DMS153 (cell line): ENCODE results near the gene PTPN4.

ENCODE experiments used
- DNase-seq: peaks from one replicate; lab custom pipeline; 2025; lab: John Stamatoyannopoulos, UW

PTPN4 gene, protein sequence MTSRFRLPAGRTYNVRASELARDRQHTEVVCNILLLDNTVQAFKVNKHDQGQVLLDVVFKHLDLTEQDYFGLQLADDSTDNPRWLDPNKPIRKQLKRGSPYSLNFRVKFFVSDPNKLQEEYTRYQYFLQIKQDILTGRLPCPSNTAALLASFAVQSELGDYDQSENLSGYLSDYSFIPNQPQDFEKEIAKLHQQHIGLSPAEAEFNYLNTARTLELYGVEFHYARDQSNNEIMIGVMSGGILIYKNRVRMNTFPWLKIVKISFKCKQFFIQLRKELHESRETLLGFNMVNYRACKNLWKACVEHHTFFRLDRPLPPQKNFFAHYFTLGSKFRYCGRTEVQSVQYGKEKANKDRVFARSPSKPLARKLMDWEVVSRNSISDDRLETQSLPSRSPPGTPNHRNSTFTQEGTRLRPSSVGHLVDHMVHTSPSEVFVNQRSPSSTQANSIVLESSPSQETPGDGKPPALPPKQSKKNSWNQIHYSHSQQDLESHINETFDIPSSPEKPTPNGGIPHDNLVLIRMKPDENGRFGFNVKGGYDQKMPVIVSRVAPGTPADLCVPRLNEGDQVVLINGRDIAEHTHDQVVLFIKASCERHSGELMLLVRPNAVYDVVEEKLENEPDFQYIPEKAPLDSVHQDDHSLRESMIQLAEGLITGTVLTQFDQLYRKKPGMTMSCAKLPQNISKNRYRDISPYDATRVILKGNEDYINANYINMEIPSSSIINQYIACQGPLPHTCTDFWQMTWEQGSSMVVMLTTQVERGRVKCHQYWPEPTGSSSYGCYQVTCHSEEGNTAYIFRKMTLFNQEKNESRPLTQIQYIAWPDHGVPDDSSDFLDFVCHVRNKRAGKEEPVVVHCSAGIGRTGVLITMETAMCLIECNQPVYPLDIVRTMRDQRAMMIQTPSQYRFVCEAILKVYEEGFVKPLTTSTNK

DNA sequence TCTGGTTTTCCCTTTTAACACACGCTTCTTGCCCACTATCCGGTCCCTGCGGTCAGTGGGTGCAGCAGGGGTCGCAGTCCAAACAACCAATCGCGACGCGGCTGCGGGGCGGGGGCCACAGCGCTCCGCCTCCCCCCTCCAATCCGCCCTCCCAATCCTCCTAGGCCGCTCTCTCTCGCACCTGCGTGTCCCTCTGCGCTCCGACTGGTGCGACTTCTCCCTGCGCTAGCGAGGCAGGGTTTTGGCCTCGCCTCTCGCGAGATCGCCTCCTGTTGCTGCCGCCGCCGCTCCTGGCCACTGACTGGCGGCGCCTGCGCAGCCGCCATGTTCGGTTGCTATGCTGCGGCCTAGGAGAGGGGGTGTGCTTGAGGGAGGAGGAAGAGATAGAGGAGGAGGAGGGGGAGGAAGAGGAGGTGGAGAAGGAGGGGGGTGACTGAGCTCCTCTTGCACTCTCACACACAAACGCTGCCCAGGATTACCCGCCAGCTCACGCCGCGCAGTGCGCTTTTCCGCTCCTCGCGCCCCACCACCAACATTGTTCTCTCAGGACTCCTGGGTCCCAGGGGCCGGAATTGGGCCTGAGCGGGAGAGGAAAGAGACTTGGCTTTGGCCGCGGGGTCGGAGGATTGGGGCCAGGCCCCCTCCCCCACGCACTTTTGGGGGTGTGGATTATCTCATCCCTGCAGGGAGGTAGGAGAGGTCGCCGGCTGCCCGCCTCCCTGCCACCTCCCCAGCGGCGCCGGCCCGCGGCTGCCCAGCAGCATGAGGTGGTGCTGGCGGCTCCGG is at the start of gene PTPN4:
TSS of gene PTPN4 (plus strand) at position 472 of the 786 bp plus-strand sequence. CDS start 49,932 bp downstream, outside the sequence.
- peak; percentile 99 for DNase-seq

DNA sequence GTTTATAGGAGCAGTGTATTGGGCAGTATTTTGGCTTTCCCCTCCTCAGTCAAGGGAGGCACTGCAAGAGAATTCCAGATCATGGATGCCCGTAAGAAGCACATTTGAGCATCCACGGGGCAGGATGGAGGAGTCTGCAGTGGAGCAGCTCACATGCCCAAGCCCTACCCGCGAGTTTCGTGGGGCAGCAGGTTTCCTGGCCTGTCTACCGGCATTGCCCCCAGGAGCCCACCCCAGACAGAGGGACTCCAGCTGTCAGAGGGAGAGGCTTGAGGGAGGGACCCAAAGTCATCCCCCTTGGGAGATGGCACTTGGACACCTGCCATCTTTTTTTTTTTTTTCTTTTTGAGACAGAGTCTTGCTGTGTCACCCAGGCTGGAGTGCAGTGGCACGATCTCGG is 49.4 kb upstream of the PTPN4 start:
- no peak for DNase-seq

DNA sequence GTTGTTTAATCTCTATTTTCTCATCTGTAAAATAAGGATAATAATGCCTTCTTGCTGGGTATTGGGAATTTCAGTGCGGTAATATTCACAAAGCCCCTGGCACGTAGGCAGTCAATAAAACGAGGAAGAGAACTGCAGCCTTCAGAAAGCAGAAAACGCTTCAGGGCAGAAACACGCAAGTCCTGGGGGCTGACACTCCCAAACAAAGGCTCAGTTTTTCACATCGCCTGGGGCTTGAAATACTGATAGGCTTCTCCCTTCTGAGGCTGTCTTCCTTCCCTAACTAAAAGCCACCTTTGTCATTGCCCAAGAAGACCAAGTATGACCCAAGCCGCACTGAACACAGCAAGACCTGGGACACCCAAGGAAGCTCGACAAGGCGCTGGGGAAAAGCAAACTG is 48.4 kb upstream of the PTPN4 start:
- no peak for DNase-seq

DNA sequence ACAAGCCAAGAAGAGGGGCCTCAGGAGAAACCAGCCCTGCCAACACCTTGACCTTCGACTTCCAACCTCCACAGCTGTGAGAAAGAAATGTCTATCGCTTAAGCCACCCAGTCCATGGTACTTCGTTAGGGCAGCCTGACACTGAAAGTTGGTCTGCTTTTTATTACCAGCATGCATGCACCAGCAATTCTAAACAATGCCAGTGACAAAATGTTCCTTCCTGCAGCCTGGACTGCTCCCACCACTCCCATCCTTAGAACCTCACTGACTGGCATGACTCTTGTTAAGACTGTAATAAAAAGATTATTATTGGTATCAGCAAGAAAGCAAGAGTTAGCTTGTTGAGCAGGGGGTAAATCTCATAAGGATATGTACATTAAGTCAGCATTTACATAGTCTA is 47.2 kb upstream of the PTPN4 start:
- no peak for DNase-seq

DNA sequence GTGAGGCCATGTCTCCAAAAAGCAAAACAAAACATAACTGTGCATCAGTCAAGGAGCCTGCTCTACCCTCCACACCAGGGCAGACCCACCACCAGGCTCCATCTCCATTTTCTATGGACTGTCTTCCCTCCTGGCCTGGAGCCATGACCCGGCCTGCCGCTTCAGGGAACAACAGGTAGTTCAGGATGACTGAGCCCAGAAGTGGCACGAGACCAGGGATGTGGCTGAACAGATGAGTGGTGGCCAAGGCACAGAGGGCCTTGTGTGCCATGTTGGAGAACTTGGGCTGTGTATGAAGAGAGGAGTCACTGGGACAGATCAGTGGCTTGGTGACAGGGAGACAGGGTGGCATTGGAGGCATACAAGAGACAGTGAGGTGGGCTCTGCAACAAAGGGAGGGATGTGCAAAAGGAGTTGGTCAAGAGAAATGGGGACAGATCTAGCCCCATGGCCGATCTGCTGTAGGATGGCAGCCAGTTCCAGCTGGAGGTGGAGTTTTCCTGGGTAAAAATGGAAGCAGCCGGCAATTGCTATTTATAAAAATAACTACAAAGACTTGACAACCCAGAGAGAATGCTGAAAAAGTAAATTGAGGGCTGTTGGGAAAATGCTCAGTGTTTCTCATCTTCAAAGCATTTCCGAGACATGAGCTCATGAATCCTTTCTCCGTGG is 45.8 kb upstream of the PTPN4 start:
- DNase-seq: no peak

DNA sequence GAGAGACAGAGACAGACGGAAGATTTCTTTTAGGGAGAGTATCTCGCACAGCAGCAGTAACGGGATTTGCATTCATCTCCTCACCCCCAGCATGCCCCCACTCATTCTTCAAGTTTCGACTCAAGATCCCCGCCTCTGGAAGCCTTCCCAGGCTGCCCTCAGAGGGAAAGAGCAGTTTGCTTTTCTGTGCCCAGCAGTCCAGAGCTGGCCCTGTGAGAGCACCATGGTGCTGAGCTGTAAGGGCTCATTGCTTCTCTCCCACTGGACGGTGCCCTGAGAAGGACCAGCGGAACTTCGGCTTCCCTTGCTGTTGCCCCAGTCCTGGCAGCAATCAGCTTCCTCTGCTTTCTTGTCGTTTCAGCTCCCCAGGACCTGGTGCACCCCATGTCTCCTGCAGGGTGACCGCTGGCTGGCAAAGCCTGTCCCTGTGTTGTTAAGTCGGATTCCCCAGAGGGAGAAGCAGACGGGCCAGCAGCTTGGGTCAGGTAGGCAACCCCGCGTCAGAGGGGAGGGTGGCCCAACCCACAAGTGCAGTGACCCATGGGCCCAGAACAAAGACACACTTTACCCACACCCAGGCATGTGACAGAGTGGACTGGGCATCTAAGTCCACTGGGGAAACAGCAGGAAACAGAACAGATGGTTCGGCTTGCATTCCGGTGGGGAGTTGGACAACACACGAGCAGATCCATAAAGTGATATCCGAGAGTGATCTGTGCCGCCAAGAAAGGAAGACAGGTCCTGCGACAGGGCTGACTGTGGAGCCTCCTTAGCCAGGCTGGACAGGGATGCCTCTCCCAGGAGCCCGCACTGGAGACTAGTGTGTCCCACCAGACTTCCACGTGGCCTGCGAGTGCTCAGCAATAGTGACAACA is 44.1 kb upstream of the PTPN4 start:
- DNase-seq: no peak

DNA sequence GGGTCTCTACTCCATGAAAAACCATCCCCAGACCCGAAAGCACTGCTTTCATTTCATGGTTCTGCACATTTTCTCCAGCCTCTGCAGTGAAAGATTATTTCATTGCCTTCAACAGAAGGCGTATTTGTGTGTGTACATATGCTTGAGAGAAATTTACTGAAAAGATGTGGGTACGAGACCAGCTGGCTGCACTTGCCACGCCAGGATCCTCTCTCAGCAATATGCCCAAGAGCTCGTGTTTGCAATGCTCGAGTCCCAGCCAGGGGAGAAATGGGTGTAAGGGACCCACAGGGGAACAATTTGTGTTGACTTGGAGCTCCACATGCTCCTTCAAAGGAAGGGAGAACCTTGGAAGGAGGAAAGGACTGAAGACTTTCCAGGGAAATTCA is 43.4 kb upstream of the PTPN4 start:
- DNase-seq: no peak

DNA sequence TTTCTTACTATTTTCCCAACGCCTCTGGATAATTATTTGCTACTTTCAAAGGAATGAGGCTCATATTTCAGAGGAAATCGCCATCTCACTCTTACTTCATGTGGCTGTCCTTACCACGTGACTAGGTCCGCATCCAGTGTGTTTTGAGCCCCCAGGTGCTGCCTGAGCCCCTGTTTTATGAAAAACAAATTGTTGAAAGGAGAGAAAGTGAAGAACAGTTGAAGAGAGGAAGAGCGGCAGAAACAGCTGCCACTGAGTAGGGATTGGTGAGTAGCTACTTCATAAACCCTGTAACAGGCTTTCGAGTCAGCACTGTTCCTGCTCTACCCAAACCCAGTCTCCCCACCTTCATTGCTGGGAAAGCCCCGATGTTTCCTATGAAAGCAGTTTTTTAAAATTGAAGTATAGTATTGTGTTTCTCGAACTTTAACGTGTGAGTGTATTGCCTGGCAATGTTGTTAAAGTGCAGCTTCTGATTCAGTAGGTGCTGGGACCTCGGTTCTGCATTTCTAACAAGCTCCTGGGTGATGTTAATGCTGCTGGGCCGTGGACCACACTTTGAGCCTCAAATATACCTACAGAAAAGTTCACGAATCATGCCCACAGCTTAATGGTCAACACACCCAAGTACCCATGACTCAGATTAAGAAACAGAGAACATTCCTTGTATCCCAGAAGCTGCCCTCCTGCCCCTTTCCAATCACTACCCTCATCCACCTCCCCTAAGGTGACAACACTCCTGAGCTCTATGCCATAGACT is 41.0 kb upstream of the PTPN4 start:
- no peak for DNase-seq

DNA sequence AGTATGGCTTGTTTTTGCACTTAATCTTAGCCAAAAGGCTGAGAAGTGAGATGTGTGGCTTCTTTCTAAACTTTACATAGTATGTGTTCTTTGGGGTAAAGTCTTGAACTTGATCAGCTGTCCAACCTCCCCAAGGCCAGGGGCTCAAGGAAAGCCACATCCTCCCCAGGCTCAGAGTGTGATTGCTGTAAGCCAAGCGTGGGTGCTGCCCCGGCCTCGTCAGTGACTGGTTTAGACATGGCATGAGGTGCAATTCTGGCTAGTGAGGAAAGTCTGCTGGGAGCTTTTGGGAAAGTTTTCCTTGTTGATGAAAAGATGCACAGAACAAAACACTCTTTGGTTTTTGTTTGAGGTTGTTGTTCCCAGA is 40.5 kb upstream of the PTPN4 start:
- no peak for DNase-seq

DNA sequence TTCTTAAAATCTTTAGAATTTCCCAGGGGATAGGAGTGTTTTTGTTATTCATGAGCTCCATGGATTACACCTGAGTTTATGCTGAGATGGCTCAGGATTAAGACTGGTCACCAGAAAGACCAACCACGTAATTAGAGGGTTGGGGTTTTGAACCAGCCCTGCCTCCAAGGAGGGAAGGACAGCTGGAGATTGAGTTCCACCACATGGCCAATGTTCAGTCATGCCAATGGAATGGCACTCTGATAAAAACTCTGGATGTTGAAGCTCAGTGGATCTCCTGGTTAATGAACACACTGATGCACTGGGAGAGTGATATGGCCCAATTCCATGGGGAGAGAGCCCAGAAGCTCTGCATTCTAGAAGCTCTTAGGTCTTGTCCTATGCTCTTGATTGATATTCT is 38.7 kb upstream of the PTPN4 start:
- DNase-seq: no peak

DNA sequence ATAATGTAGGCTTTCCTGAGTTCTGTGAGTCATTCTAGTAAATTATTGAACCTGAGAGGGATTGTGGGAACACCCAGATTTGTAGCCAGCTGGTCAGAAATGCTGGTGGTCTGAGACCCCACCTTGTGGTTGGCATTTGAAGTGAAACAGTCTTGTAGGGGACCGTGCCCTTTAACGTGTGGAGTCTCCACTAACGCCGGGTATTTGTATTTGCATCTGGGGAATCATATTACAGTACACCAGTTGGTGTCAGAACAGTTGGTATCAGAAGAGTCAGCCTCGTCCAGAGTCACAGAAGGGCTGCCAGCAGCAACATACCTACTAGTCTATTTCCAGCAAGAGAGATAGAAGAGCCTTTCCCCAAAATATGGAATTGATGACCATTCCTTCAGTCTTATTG is 38.3 kb upstream of the PTPN4 start:
- DNase-seq: no peak

DNA sequence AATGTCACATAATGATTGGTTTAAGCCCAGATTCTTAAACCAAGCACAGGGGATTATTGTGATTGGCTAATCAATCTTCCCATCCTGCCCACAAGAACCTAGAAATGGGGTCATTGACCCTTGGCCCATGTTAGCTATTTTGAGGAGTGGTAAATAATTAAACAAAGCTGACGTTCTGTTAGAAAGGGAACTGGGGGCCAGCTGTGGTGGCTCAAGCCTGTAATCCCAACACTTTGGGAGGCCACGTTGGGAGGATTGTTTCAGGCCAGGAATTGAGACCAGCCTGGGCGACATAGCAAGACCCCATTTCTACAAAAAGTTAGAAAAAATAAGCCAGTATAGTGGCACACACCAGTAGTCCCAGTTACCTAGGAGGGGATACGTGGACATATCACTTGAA is 37.8 kb upstream of the PTPN4 start:
- DNase-seq: no peak

DNA sequence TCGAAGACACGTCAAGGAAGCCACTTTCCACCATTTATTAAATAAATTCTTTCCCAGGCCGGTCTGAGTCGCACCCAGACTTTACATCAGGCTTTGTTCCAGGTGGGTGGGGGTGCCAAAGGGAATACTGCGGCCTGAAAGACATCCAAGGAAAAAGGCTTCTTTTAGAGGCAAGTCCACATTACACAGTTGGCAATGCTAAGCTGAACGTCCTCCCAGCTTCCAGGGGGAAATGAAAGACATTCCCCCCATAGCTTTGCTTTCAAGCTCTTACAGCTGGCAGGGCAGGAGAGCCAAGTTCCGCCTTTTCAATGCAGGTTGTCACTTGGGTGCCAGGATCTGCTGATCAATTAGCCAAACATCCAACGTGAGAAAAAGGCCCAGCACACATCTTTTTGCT is 36.5 kb upstream of the PTPN4 start:
- no peak for DNase-seq

DNA sequence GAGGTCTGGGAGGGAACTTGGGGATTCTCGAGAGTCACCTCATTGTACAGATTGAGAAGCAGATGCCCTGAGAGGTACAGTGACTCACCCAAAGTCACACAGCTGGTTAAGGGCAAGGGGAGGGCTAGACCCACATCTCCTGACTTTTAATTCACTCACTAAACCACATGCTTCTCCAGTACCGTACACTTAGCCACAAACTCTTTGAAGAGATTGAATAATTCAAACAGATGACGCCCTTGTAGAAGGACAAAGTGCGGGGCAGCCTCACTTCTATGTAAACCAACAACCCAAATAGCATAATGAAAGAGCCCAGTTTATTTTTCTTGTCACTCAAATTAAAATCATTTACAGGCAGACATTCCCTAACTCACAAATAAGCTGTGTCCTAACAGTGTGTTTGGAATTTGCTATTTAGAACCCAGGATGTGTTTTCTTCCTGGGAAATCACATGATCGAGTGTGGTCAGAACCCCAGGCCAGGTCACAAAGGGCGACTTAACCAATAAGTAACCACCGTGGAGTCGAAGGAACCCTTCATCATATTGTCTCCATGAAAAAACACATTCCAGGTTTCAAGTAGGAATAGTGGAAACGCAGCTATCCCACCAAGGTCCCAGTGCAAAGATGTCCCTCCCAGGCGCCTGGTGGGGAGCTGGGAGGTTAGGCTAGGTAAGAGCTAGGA is 35.8 kb upstream of the PTPN4 start:
- no peak for DNase-seq

DNA sequence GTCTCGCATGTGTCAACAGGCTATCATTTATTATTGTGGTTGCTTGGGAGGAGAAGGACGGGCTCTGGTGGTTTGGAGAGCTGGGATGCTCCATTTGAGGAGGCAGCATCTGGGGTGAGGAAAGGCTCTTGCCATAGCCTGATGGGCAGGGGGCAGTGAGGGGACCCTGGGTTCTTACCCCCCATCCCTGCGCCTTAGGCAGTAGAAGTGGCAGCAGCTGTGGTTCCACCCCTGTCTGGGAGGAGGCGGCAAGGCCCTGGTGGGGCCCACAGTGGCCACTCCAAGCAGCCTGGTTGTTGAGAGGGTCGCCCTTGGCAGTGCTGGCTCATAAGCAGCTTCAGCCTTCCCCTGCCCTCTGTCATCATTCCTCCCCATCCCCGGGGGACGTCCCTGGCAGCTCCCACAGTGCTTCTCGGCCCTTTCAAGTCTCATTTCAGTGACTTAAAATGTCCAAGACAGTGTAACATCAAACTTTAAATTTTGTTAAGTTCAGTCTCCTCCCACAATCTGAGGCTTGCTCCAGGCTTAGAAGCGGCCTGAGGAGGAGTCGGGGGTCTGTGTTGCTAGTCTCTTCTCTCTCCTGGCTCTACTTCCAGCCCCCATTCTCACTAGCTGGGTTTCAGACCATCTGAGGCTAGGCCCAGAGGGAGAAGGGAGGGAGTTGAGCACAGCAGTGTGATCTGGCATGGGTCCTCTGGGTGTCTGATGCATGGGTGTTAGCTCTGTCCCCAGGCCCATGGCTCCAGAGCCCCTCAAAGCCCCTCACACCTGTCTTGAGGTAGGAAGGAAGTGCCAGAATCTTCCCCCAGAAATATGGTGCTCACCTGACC is 34.9 kb upstream of the PTPN4 start:
- DNase-seq: no peak

DNA sequence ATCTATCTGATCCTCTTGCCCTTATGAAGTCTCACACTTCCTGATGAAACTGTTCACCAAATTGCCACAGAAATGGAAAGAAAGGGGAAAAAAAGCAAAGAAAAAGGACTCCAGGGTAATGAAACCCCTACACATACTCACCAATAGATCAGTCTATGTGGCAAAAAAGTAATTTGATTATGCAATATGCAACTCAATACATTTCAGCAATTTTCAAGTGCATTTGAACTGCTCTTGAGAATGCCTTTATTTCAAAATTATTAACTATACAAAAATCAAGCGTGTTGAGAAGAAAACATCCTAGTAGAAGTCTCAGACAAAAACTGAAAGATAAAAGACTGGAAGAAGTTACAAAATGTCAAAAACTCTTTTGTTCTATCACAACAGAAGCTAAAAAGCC is 32.2 kb upstream of the PTPN4 start:
- no peak for DNase-seq

DNA sequence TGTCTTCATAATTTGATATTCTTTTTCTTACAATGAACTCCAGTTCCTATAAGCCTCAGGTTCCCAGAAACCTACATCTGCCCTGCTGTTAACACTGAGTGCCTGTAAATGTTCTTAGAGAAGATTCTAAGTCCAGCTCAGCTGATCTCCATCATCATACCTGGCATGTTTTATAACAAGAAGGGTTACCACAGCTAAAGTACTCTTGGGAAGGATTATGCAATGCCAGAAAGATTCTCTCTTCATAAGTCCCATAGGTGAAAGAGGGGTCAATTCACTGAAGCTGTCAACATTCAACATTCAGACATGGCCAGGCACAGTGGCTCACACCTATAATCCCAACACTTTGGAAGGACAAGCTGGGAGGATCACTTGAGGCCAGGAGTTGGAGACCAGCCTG is 31.3 kb upstream of the PTPN4 start:
- no peak for DNase-seq

DNA sequence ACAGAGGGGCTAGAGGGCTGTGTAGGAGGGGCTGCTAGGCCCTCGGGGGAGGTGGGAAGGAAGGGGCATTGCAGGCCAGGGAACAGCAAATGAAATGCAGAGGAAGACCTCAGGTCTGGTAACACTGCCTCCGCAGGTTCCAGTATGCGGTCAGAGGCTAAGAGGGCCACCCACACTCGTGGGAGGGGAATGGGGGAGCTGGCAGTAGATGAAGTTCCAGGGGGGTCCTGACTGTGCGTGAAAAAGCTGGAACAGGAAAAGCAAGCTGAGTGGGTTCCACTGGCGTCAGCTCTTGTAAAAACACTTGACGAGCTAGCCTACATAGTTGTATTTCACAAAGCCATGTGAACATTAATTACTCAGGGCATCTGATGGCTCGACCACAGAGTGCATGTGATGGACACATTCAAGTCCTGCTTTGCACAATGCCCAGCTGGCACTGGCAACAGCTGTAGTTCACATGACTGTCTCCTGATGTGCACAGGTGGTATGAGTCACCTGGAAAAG is 29.0 kb upstream of the PTPN4 start:
- peak; percentile 47 for DNase-seq
